ENCODE data around the gene MZF1.

GRCh38 chr19:58563034-58563573 lies 10.0 kb downstream of the MZF1 start:
- TF ChIP-seq CTBP1 (IDR thresholded peaks at IDR 0.05; ENCODE audit: borderline replicate concordance), result no peak
- TF ChIP-seq SP1 (IDR thresholded peaks at IDR 0.05), result no peak
- TF ChIP-seq SUZ12 (IDR thresholded peaks at IDR 0.05), result no peak
- no peak for TF ChIP-seq FOXK2 (IDR thresholded peaks at IDR 0.05)
- TF ChIP-seq BHLHE40 (IDR thresholded peaks at IDR 0.05; ENCODE audit: borderline replicate concordance), result no peak
- TF ChIP-seq HDGF (IDR thresholded peaks at IDR 0.05; ENCODE audit: borderline replicate concordance), result no peak
- TF ChIP-seq ELF4 (IDR thresholded peaks at IDR 0.05), result no peak
